Head of caudate nucleus (tissue), 42 donors: ENCODE measurements around the gene ADAMTS9.

Experiments used
- DNase-seq, 42 donors: peaks; one replicate each; pipeline versions ENCODE4 v3.0.0 to v3.0.0-alpha.2; 2020 to 2021; ENCODE audit warnings: mixed read lengths in 7 of 42
- intact Hi-C: fragments of 100-400 bp; cut with DNase I; formaldehyde crosslinking; loops from one replicate; pipeline ENCODE4 v1.15.0; 2022

ADAMTS9 gene

GRCh38 chr3:64687781-64688604 is at the start of gene ADAMTS9:
Gene ADAMTS9 (minus strand): TSS chr3:64688000. CDS start chr3:64687657, 343 bp downstream.
- peak in 38 of 42 donors; percentile 15 to 76 (median 52) for DNase-seq
- intact Hi-C loops: no loop called here

- no peak for DNase-seq
- intact Hi-C loops: no loop called here
Observed at GRCh38 chr3:64732576-64732975, 44.8 kb upstream of the ADAMTS9 start.

- intact Hi-C loops: no loop called here
- no peak for DNase-seq
Observed at GRCh38 chr3:64730681-64731080, 42.9 kb upstream of the ADAMTS9 start.

- intact Hi-C loops: no loop called here
- DNase-seq: no peak
Observed at GRCh38 chr3:64728994-64729393, 41.2 kb upstream of the ADAMTS9 start.

GRCh38 chr3:64728428-64728827 is 40.6 kb upstream of the ADAMTS9 start:
- no peak for DNase-seq
- intact Hi-C loops: no loop called here

GRCh38 chr3:64726414-64727090 is 38.8 kb upstream of the ADAMTS9 start:
- no peak for DNase-seq

GRCh38 chr3:64718976-64719375 is 31.2 kb upstream of the ADAMTS9 start:
- intact Hi-C loops: no loop called here

More at GRCh38 chr3:64726414-64727090, 38.8 kb upstream of the ADAMTS9 start:
- intact Hi-C loops: no loop called here

GRCh38 chr3:64717872-64718613 is 30.2 kb upstream of the ADAMTS9 start:
- no peak for DNase-seq
- intact Hi-C loops: no loop called here

More at GRCh38 chr3:64718976-64719375, 31.2 kb upstream of the ADAMTS9 start:
- no peak for DNase-seq

GRCh38 chr3:64717411-64717810 is 29.6 kb upstream of the ADAMTS9 start:
- DNase-seq: no peak
- intact Hi-C loops: no loop called here

- intact Hi-C loops: no loop called here
- DNase-seq: no peak
Observed at GRCh38 chr3:64716110-64716710, 28.4 kb upstream of the ADAMTS9 start.

GRCh38 chr3:64715211-64715982 is 27.6 kb upstream of the ADAMTS9 start:
- intact Hi-C loops: no loop called here
- DNase-seq: no peak

- DNase-seq: no peak
- intact Hi-C loops: no loop called here
Observed at GRCh38 chr3:64708456-64708855, 20.7 kb upstream of the ADAMTS9 start.

- no peak for DNase-seq
- intact Hi-C loops: no loop called here
Observed at GRCh38 chr3:64705946-64706345, 18.1 kb upstream of the ADAMTS9 start.

GRCh38 chr3:64696896-64697295 is 9.1 kb upstream of the ADAMTS9 start:
- intact Hi-C loops: no loop called here
- no peak for DNase-seq

- DNase-seq: no peak
- intact Hi-C loops: no loop called here
Observed at GRCh38 chr3:64694114-64694513, 6.3 kb upstream of the ADAMTS9 start.

GRCh38 chr3:64693031-64693430 is 5.2 kb upstream of the ADAMTS9 start:
- no peak for DNase-seq
- intact Hi-C loops: no loop called here

GRCh38 chr3:64691051-64691450 is 3.3 kb upstream of the ADAMTS9 start:
- no peak for DNase-seq
- intact Hi-C loops: no loop called here

- peak in 4 of 42 donors; percentile 2 to 36 (median 4) for DNase-seq
Observed at GRCh38 chr3:64687086-64687780, 567 bp downstream of the ADAMTS9 start.

More at GRCh38 chr3:64687086-64687780, 567 bp downstream of the ADAMTS9 start:
- intact Hi-C loops: no loop called here
